ENCODE results near the gene DUSP1. TPM values are rescaled to one million over a fixed set of nuclear protein-coding genes. Genes with fewer than 3 reads are reported as not detected.

DUSP1 gene
- total and polyA plus RNA-seq, 2 of the 13 experiments (the other 11 are each of a cell fraction or from before 2014, with no cell fraction given), result 27.1 to 55.5 TPM

DNA sequence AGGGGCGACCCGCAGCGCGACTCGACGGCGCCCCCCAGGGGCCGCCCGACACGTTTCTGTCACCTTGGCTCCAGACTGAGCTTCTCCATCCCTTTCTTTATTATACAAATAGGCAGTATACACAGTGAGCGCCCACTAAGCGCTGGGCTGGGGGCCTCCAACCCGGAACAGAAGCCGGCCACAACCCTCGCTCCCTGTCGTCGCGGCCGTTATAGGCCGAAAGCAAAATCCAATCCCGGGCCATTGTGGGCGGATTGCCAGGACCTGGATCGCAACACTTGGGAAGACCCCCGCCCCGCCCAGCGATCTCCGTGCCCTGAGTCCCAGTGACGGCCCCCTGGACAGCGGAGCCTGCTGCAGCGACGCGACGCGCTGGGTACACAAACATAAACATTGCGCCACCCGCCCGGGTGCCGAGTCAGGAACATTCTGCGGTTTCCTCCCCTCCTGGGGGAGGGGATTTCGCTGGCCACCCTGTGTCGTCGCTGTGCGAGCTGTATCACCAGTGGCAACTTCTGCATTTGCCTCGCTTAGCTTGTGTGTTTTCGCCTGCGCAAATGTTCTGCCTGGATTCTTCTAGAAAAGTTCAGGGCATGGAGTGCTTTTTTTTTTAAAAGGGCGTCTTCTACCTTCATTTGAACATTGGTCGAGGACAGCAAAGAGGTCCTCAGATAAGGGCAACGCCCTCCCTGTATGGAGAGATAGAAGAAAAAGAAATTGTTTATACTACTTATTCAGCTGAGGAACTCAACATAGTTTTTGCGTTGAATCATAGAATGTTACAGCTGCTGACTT is 1.3 kb upstream of the DUSP1 start:
- 2% methylated on average over 18 of the region's 50 CpGs for WGBS (ENCODE audit: low lambda C conversion rate)
- DNase-seq (ENCODE audit: low spot score) (peak; percentile 92), FAIRE-seq (peak; percentile 57), ATAC-seq (peak; percentile 55)
- intact Hi-C loops (cut with micrococcal nuclease; ENCODE audit: unreplicated experiment) (loop anchor here (1.0 to 2.0 kb wide), 4 partner anchors 17 to 130 kb away; no protein-coding TSS in a partner anchor), in situ Hi-C loops (cut with HindIII; ENCODE audit: extremely low pct_ligation_motif_present, low pct_unique_long_range_greater_than_20kb) (loop anchor here (5.0 to 10.0 kb wide), 2 partner anchors 82 to 130 kb away; no protein-coding TSS in a partner anchor)
- POLR2A ChIA-PET, result interaction anchor here (1.0 to 17.1 kb wide), 27 partner anchors 6 to 558 kb away, joined by 3 to 425 read pairs (median 13); partner anchors contain the start of gene ERGIC1
- Histone ChIP-seq H3K4me1 (ENCODE audit: insufficient read depth, low read length) (peaks cover 80% of the 10 kb centered on the region), H3K9me3 (ENCODE audit: low read length) (no peaks in the 10 kb centered on the region), H3K79me2 (ENCODE audit: insufficient read depth, low read length) (peaks cover 35% of the 10 kb centered on the region), H3K9ac (ENCODE audit: insufficient read depth, low read depth, low read length) (peak overlapping the region; percentile 98), H3K27me3 (ENCODE audit: control insufficient read depth in 1 of 2, insufficient read depth in 2 of 2, low read length in 2 of 2) (no peaks in the 10 kb centered on the region; a peak in 1 of 5 replicates), H3K36me3 (replicated peaks in 1 of 2; ENCODE audit: control insufficient read depth in 1 of 2, insufficient read depth in 2 of 2, low read length in 2 of 2) (peaks cover 6 to 27% of the 10 kb centered on the region in 2 experiments), H2AFZ (ENCODE audit: low read length) (no peak overlapping the region), H4K20me1 (ENCODE audit: insufficient read depth, low read length) (peaks cover 36% of the 10 kb centered on the region), H3K4me3 (replicated peaks in 1 of 3; ENCODE audit: insufficient read depth in 1 of 3, low read depth in 2 of 3, low read length in 3 of 3) (peak overlapping the region; percentile 65 to 74 (median 71)), H3K27ac (ENCODE audit: extremely low read length, insufficient read depth, low read length) (peak overlapping the region; percentile 98), H3K4me2 (ENCODE audit: low read depth, low read length) (peak overlapping the region; percentile 99)
- no TSS peak for BruUV-seq (replicated peaks)
- CTCF ChIA-PET (ENCODE audit: low intra/inter-chr PET ratio, low total read pairs), result interaction anchor here (1.0 to 1.6 kb wide), 2 partner anchors 57 to 87 kb away, joined by 3 to 6 read pairs; no protein-coding TSS in a partner anchor
- no peak; the same call in 1 of the 2 replicates for TF ChIP-seq FOXP1 (IDR thresholded peaks at IDR 0.05)
- TF ChIP-seq FOXP1 (CRISPR knock-in tag; IDR thresholded peaks at IDR 0.05), result peak; percentile 97
- no peak for TF ChIP-seq ZNF841 (CRISPR knock-in tag; IDR thresholded peaks at IDR 0.05; ENCODE audit: borderline replicate concordance)
- TF ChIP-seq ZNF644 (CRISPR knock-in tag; IDR thresholded peaks at IDR 0.05; ENCODE audit: low read depth), result no peak
- no peak for TF ChIP-seq DR1 (CRISPR knock-in tag; IDR thresholded peaks at IDR 0.05)
- TF ChIP-seq ZNF253 (CRISPR knock-in tag; IDR thresholded peaks at IDR 0.05; ENCODE audit: borderline replicate concordance), result peak; percentile 79; the same call in 1 of the 2 replicates
- TF ChIP-seq PAF1 (CRISPR knock-in tag; IDR thresholded peaks at IDR 0.05), result no peak
- peak; percentile 74; the same call in 1 of the 2 replicates for TF ChIP-seq HOXA9 (CRISPR knock-in tag; IDR thresholded peaks at IDR 0.05; ENCODE audit: borderline replicate concordance)
- TF ChIP-seq MAFK (conservative IDR thresholded peaks at IDR 0.05 in 1 of 2, IDR thresholded peaks at IDR 0.05 in 1 of 2; ENCODE audit: low read length in 2 of 2), result peak; percentile 72 to 80
- TF ChIP-seq ZSCAN21 (CRISPR knock-in tag; IDR thresholded peaks at IDR 0.05; ENCODE audit: borderline replicate concordance), result peak; percentile 76; the same call in 1 of the 2 replicates
- no peak for TF ChIP-seq ZNF484 (CRISPR knock-in tag; IDR thresholded peaks at IDR 0.05; ENCODE audit: borderline replicate concordance, low read depth)
- no peak for TF ChIP-seq FIP1L1 (IDR thresholded peaks at IDR 0.05; ENCODE audit: borderline replicate concordance, insufficient read depth, low read depth, low read length)
- no peak for TF ChIP-seq NCOA5 (CRISPR knock-in tag; IDR thresholded peaks at IDR 0.05)
- TF ChIP-seq, protein P1, sequence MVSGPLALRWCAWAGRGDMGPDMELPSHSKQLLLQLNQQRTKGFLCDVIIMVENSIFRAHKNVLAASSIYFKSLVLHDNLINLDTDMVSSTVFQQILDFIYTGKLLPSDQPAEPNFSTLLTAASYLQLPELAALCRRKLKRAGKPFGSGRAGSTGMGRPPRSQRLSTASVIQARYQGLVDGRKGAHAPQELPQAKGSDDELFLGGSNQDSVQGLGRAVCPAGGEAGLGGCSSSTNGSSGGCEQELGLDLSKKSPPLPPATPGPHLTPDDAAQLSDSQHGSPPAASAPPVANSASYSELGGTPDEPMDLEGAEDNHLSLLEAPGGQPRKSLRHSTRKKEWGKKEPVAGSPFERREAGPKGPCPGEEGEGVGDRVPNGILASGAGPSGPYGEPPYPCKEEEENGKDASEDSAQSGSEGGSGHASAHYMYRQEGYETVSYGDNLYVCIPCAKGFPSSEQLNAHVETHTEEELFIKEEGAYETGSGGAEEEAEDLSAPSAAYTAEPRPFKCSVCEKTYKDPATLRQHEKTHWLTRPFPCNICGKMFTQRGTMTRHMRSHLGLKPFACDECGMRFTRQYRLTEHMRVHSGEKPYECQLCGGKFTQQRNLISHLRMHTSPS (CRISPR knock-in tag; IDR thresholded peaks at IDR 0.05; ENCODE audit: low read depth), result peak; percentile 79; the same call in 1 of the 2 replicates
- no peak for TF ChIP-seq NFRKB (IDR thresholded peaks at IDR 0.05)
- no peak for TF ChIP-seq ATM (IDR thresholded peaks at IDR 0.05; ENCODE audit: borderline replicate concordance)
- TF ChIP-seq CREB1 (IDR thresholded peaks at IDR 0.05), result peak; percentile 73
- no peak for TF ChIP-seq CREB1 (CRISPR knock-in tag; IDR thresholded peaks at IDR 0.05)
- TF ChIP-seq ISL2 (CRISPR knock-in tag; IDR thresholded peaks at IDR 0.05), result peak; percentile 87
- peak; percentile 92 for TF ChIP-seq ZFP1 (CRISPR knock-in tag; IDR thresholded peaks at IDR 0.05)
- TF ChIP-seq JARID2 (CRISPR knock-in tag; IDR thresholded peaks at IDR 0.05; ENCODE audit: insufficient replicate concordance), result peak; percentile 23
- no peak for TF ChIP-seq FOXA1 (IDR thresholded peaks at IDR 0.05)
- peak; percentile 98 for TF ChIP-seq FOXA1 (CRISPR knock-in tag; IDR thresholded peaks at IDR 0.05)
- TF ChIP-seq, protein P2, sequence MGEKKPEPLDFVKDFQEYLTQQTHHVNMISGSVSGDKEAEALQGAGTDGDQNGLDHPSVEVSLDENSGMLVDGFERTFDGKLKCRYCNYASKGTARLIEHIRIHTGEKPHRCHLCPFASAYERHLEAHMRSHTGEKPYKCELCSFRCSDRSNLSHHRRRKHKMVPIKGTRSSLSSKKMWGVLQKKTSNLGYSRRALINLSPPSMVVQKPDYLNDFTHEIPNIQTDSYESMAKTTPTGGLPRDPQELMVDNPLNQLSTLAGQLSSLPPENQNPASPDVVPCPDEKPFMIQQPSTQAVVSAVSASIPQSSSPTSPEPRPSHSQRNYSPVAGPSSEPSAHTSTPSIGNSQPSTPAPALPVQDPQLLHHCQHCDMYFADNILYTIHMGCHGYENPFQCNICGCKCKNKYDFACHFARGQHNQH (CRISPR knock-in tag; IDR thresholded peaks at IDR 0.05), result peak; percentile 94
